Measurements from ENCODE around the gene ITGAV.

The ITGAV gene

GRCh38 chr2:186573531-186573930 is 16.3 kb upstream of the ITGAV start:
- in situ Hi-C loops (cut with MboI; ENCODE audit: low sequenced_read_pairs): no loop called here

- in situ Hi-C loops (cut with MboI; ENCODE audit: low sequenced_read_pairs): no loop called here
Observed at GRCh38 chr2:186575302-186575701, 14.6 kb upstream of the ITGAV start.

GRCh38 chr2:186575856-186576255 is 14.0 kb upstream of the ITGAV start:
- in situ Hi-C loops (cut with MboI; ENCODE audit: low sequenced_read_pairs): no loop called here

DNA sequence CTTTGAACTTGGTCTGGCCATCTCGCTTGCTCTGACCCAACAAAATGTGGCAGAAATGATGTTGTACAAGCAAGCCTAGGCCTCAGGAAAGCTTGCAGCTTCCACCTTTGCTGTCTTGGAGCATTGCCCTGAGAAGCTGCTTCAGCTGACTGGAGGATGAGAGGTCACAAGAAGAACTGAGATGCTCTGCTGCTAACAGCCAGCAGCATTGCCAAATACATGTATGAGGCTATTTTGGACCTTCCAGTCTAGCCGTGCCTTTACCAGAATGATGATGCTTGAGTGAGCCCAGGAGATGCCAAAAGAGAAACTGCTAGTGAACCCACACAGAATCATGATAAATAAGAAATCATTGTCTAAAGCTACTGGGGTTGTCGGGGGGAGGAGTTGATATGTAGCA is 13.2 kb upstream of the ITGAV start:
- in situ Hi-C loops (cut with MboI; ENCODE audit: low sequenced_read_pairs): no loop called here

DNA sequence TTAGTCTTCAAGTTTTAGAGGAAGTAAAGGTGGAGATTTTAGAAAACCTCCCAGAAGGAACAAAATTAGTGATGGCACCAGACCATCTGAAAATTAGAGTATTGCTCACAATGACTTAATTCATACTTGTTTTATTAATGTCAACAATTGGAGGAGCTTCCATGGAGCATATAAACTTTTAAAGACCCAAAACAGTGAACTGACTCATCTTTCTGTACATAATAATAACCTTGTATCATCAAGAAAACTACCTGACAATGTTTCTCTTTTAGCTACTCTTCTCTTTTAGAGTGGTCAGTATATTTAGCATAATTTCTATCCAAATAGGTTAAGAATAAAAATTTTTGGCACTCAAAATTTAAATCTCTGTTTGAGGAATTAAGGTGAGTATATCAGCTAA is 7.2 kb upstream of the ITGAV start:
- in situ Hi-C loops (cut with MboI; ENCODE audit: low sequenced_read_pairs): no loop called here

- in situ Hi-C loops (cut with MboI; ENCODE audit: low sequenced_read_pairs): no loop called here
Observed at GRCh38 chr2:186584053-186584452, 5.8 kb upstream of the ITGAV start.

GRCh38 chr2:186588421-186588820 is 1.4 kb upstream of the ITGAV start:
- in situ Hi-C loops (cut with MboI; ENCODE audit: low sequenced_read_pairs): no loop called here

DNA sequence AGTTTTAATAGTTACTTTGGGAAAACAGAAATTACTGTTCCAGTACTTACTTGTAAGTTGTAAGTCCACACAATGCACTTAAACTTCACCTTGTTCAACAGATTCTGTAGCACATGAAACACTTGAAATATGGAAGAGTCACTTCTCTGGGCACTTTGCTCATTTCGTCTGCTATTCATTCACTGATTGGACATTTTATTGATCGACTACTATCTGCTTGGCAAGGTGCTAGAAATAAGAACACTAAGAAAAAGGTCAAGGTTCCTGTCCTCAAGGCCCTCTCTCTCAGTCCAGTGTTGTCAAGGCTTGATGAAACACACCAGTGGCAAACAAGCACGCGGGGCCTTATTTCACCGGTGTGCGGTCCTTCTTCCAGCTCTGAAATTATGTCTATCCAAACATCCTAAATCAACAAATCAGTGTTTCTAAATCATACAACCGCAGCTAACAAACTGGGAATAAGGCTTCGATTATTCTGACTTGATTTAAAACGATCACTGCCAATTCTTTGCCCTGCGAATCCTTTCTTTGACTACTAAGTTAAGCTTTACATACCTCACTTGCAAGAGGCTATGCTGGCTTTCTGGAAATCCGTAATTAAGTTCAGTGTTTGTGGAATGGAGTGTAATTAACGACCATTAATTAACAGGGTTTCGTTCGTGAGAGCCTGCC is 780 bp upstream of the ITGAV start:
- in situ Hi-C loops (cut with MboI; ENCODE audit: low sequenced_read_pairs): no loop called here

DNA sequence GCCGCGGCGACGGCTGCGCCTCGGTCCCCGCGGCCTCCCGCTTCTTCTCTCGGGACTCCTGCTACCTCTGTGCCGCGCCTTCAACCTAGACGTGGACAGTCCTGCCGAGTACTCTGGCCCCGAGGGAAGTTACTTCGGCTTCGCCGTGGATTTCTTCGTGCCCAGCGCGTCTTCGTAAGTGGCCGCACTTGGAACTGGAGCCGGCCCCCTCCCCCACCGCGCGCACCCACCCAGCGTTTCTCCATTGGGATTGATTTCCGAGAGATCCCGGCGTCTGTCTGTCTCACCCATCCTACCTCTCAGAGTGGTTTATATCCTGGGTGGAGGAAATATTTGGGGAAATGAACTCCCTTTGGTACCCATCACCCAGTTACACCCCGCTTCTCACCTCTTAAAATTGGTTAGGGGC is 498 bp downstream of the ITGAV start:
- in situ Hi-C loops (cut with MboI; ENCODE audit: low sequenced_read_pairs): no loop called here

DNA sequence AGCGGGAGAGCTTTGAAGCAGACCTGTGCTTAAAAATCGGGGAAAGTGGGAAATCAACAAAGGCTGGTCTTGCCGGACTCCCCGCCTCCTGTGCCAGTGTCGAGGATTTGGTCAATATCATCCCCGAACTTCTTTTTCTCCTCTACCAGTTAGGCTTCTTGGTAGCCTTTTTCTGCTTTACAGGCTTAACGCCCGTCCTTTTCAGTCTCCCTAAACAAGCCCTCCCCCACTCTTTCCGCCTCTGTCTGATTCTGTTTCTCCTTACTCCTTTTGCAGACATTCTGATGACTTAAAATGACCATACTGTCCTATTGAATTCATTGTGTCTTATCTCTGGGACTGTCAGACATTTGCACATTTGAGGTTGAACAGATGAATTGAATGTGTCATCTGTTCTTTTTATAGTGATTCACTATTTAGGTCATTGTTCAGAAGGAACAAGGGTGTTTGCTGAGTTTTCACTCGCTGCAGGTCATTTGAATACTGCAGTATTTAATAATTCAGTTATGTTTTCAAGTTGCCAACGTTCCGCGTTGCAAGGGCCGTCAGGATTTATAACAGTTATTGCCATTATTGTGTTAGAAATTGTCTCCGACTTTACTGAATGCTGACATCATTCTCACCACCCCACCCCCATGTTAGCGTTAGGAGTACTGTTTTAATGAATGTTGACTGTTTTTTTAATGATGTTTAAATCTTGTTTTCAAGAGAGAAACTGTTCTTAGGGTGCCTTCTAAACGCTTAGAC is 1.1 kb downstream of the ITGAV start:
- in situ Hi-C loops (cut with MboI; ENCODE audit: low sequenced_read_pairs): no loop called here

GRCh38 chr2:186591506-186591890 is 1.6 kb downstream of the ITGAV start:
- in situ Hi-C loops (cut with MboI; ENCODE audit: low sequenced_read_pairs): no loop called here

DNA sequence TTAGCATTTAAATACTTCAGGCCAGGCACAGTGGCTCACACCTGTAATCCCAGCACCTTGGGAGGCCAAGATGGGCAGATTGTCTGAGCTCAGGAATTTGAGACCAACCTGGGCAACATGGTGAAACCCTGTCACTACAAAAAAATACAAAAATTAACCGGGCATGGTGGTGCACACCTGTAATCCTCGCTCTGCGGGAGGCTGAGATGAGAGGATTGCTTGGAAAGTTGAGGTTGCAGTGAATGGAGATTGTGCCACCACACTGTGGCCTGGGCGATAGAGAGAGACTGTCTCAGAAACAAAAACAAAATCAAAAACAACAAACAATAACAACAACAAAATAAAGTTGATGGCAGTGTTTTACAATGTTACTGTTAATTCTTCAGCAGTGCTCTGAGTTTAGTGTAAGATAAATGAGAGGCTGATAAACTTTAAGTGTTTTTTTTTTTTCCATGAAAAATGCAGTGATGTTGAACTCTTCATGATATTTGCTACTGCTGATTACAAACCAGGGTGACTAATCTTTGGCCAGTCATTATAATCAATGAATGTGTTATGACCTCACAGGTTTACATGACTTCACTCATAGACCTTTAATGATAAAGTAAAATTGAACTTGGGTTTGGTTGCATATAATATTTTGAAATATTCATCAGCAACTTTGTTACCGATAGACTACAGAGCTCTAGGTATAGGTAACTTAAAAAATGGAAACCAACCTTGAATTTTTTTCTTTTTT is 2.5 kb downstream of the ITGAV start:
- in situ Hi-C loops (cut with MboI; ENCODE audit: low sequenced_read_pairs): no loop called here

DNA sequence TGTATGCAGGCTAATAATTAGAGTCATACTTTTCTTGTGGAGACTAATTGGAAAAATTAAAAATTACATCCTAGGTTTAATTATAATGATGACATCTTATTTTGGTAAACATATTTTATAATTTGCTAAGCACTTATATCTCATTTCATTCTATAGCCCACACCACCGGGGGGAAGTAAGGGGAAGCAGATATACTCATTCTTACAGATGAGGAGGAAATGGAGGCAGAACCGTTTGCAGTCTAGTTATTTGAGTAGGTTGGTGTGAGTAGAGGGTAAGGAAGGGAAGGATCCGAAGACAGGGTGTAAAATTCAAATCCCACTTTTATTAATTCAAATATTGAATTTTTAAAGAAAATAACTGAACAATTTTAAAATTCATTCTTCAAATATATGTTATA is 3.7 kb downstream of the ITGAV start:
- in situ Hi-C loops (cut with MboI; ENCODE audit: low sequenced_read_pairs): no loop called here

- in situ Hi-C loops (cut with MboI; ENCODE audit: low sequenced_read_pairs): no loop called here
Observed at GRCh38 chr2:186594001-186594722, 4.3 kb downstream of the ITGAV start.

- in situ Hi-C loops (cut with MboI; ENCODE audit: low sequenced_read_pairs): no loop called here
Observed at GRCh38 chr2:186595219-186595618, 5.4 kb downstream of the ITGAV start.

- in situ Hi-C loops (cut with MboI; ENCODE audit: low sequenced_read_pairs): no loop called here
Observed at GRCh38 chr2:186599186-186599778, 9.4 kb downstream of the ITGAV start.

DNA sequence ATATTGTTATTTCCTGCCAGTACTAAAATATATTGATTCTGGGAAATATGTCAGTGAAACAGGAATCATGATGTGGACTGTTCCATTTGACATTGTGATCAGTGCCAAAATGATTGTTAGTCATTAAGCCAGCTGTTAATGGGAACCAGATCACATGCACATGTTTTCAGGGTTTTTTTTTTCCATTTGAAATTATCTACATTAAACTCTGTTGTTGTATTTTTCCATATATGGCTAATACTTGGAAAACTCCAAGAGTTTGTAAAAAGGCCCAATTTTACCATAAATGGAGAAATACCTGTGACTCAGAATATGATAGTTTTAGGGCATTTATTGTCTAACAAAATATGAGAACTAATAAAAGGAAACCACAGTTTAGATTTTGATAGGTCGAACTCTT is 13.4 kb downstream of the ITGAV start:
- in situ Hi-C loops (cut with MboI; ENCODE audit: low sequenced_read_pairs): no loop called here

- in situ Hi-C loops (cut with MboI; ENCODE audit: low sequenced_read_pairs): no loop called here
Observed at GRCh38 chr2:186605041-186605440, 15.2 kb downstream of the ITGAV start.

DNA sequence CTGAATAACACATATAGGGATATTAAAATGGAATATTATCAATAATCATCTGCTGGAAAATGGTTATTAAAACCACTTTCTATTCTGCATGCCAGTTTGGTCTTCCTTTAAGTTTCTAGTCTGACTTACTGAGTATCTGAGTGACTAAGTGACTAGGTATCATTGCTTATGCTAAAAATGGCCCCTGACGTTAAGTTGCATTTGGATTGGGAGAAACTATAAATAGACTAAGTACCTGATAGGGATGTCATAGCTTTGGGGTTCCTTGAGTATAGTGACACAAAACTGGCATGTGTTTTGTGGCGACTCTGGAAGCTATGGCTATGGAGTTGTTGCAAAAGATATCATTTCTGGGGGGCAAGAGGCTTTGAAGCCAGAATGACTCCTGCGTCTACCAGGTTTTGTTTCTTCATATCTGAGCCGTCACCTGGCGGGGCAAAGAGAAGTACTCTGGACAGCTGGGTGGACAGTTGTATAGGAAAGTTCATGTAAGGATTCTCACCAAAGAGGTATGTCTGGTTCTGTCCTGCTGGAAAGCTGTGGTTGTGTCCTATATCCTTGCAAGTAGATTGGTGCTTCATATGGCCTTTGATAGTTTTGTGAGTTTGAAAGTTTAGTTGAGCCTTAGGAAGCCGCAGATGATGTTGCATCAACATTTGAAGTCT is 17.9 kb downstream of the ITGAV start:
- in situ Hi-C loops (cut with MboI; ENCODE audit: low sequenced_read_pairs): no loop called here

- in situ Hi-C loops (cut with MboI; ENCODE audit: low sequenced_read_pairs): no loop called here
Observed at GRCh38 chr2:186610785-186611184, 20.9 kb downstream of the ITGAV start.
